DND-41 (cell line): Measurements from ENCODE around the gene ANO1.

Experiments
- ATAC-seq: fragments of 200-7000 bp; cut with Tn5 transposase; 3 replicates; pipeline ENCODE4 v1.9.1; 2021; ENCODE audit warnings: low read depth; ENCODE audit not compliant: insufficient read depth
- DNase-seq: peaks from one replicate; pipeline ENCODE4 v3.0.0-alpha.2; 2020
- H2AFZ ChIP-seq: 2 replicates; pipeline ENCODE4 v1.6.0; 2012; ENCODE audit warnings: low read depth, low read length
- H3K27ac ChIP-seq: 2 replicates; pipeline ENCODE4 v1.5.1; 2012; ENCODE audit warnings: low read length, inconsistent platforms
- H3K27me3 ChIP-seq: fragments of 200-600 bp; sonication (generic); 2 replicates; pipeline ENCODE4 v1.6.0; 2012; ENCODE audit warnings: low read length, mild to moderate bottlenecking, inconsistent platforms; ENCODE audit not compliant: insufficient read depth, poor library complexity
- H3K36me3 ChIP-seq: 2 replicates; pipeline ENCODE4 v1.5.1; 2012; ENCODE audit warnings: low read length, inconsistent platforms; ENCODE audit not compliant: insufficient read depth
- H3K4me1 ChIP-seq: 2 replicates; pipeline ENCODE4 v1.5.1; 2012; ENCODE audit warnings: mild to moderate bottlenecking, low read length; ENCODE audit not compliant: insufficient read depth
- H3K4me2 ChIP-seq: 2 replicates; pipeline ENCODE4 v1.6.0; 2012; ENCODE audit warnings: mild to moderate bottlenecking, moderate library complexity, low read length, inconsistent platforms; ENCODE audit not compliant: insufficient read depth
- H3K4me3 ChIP-seq, 2 experiments: fragments of 200-600 bp in 1 of 2; shearing (Covaris generic) in 1 of 2; 2 replicates each; pipeline ENCODE4 v1.5.1; 2012 to 2016; ENCODE audit warnings: inconsistent platforms in 2 of 2, low read length in 2 of 2, mild to moderate bottlenecking in 2 of 2, low read depth in 1 of 2, moderate library complexity in 1 of 2
- H3K79me2 ChIP-seq: 2 replicates; pipeline ENCODE4 v1.6.0; 2012; ENCODE audit warnings: low read length, inconsistent platforms; ENCODE audit not compliant: insufficient read depth
- H3K9ac ChIP-seq: 2 replicates; pipeline ENCODE4 v1.6.0; 2012; ENCODE audit warnings: low read depth, mild to moderate bottlenecking, inconsistent platforms, low read length, moderate library complexity
- H3K9me3 ChIP-seq: 2 replicates; pipeline ENCODE4 v1.5.1; 2012; ENCODE audit warnings: low read length, moderate library complexity, mild to moderate bottlenecking, inconsistent platforms; ENCODE audit not compliant: insufficient read depth, severe bottlenecking
- H4K20me1 ChIP-seq: 2 replicates; pipeline ENCODE4 v1.6.0; 2012; ENCODE audit warnings: low read length; ENCODE audit not compliant: insufficient read depth
- CTCF ChIP-seq: IDR thresholded peaks from 2 replicates; pipeline ENCODE4 v1.5.1; 2012; ENCODE audit warnings: borderline replicate concordance, low read length, moderate library complexity, mild to moderate bottlenecking; ENCODE audit not compliant: poor library complexity, severe bottlenecking; ENCODE audit errors: extremely low read depth
- EZH2 ChIP-seq: IDR thresholded peaks from 3 replicates; pipeline ENCODE4 v1.6.1; 2012; ENCODE audit warnings: borderline replicate concordance, low read depth, mild to moderate bottlenecking, moderate library complexity, low read length, inconsistent platforms; ENCODE audit not compliant: severe bottlenecking

The ANO1 gene

GRCh38 chr11:70099578-70100279 lies 21.6 kb downstream of the ANO1 start:
- DNase-seq (no peak), ATAC-seq (no peak)
- Histone ChIP-seq H3K27me3 (no peaks in the 10 kb centered on the region), H2AFZ (no peak overlapping the region), H3K79me2 (no peaks in the 10 kb centered on the region), H3K9ac (no peak overlapping the region), H4K20me1 (no peaks in the 10 kb centered on the region; the same call in 1 of the 2 replicates), H3K4me3 (no peak overlapping the region), H3K9me3 (no peaks in the 10 kb centered on the region), H3K27ac (no peak overlapping the region), H3K36me3 (no peaks in the 10 kb centered on the region), H3K4me2 (no peak overlapping the region), H3K4me1 (no peaks in the 10 kb centered on the region)
- no peak for TF ChIP-seq CTCF
- no peak for TF ChIP-seq EZH2

- H3K4me3 ChIP-seq: no peak overlapping the region
- H3K27me3 ChIP-seq: no peaks in the 10 kb centered on the region
- H3K27ac ChIP-seq: no peak overlapping the region
- H4K20me1 ChIP-seq: no peaks in the 10 kb centered on the region; the same call in 1 of the 2 replicates
- ATAC-seq (no peak), DNase-seq (no peak)
- no peaks in the 10 kb centered on the region for H3K79me2 ChIP-seq
- TF ChIP-seq EZH2 (no peak), CTCF (no peak)
- no peak overlapping the region for H3K9ac ChIP-seq
- H2AFZ ChIP-seq: no peak overlapping the region
- no peaks in the 10 kb centered on the region for H3K36me3 ChIP-seq
- H3K4me1 ChIP-seq: no peaks in the 10 kb centered on the region
- H3K4me2 ChIP-seq: no peak overlapping the region
- no peaks in the 10 kb centered on the region for H3K9me3 ChIP-seq
Measured at GRCh38 chr11:70100280-70100603, 22.1 kb downstream of the ANO1 start.

GRCh38 chr11:70100791-70101190 lies 22.7 kb downstream of the ANO1 start:
- no peak for DNase-seq
- ATAC-seq: no peak
- Histone ChIP-seq H2AFZ (no peak overlapping the region), H3K9me3 (no peaks in the 10 kb centered on the region), H3K27me3 (no peaks in the 10 kb centered on the region), H3K36me3 (no peaks in the 10 kb centered on the region), H3K4me2 (no peak overlapping the region), H3K4me3 (no peak overlapping the region), H3K79me2 (no peaks in the 10 kb centered on the region), H3K27ac (no peak overlapping the region), H3K9ac (no peak overlapping the region), H4K20me1 (no peaks in the 10 kb centered on the region; the same call in 1 of the 2 replicates), H3K4me1 (no peaks in the 10 kb centered on the region)
- TF ChIP-seq CTCF: no peak
- TF ChIP-seq EZH2: no peak
